NCI-H82 treated with DMSO at 0.1 percent for 48 hours (cell line): ENCODE data around the gene KCTD4.
"Not testable (repeated sequence)": the region's sequence is repeated elsewhere in the genome, so short reads cannot be mapped to it uniquely, and the experiment has no call there.

Experiments
- DNase-seq: peaks from one replicate; lab custom pipeline; 2025; ENCODE audit not compliant: unreplicated experiment; lab: John Stamatoyannopoulos, UW

The KCTD4 gene

DNA sequence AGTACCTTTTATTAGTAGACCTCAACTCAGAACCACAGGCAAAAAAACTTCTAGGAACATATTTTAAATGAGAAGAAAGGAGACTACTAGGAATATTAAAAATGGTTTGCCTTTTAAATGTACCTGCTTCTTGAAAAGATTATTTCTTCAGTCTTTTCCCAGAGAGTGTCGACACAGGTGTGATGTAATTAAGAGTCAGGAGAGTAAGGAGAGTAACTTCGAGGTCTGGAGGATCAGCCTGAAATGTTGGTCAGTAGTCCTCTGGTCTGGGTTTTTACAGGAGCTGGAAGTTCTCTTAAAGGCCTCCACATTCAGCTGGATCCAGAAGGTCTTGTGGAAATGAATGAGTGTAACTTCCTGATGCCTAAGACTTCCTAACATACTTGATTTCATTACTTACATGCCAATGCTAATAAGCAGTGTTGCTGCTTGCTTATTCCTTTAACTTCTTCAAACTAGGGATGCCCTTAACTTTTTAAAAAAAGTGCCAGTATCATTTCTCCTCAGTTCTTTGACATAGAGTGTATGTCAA is at the start of gene KCTD4:
KCTD4 (minus strand) TSS at position 345 of the 532 bp plus-strand sequence. CDS start 6,478 bp downstream, outside the sequence.
- no peak for DNase-seq

DNA sequence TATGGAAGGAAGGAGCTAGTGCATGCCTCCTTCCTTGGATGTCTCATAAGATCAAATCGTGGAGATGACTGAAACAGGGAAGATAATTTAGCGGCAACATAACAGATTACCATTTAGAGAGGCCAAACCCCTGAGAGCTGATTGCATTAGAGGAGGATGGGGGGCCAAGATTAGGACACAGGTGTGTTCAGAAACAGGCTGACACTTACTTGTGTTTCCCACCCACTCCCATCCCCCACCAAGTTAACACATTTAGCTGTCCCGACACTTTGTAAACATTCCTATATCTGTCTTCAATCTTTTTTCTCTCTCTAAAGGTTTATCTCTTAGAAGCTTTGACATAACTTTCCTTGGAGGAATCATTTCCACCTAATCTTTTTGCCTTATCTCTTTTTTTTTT is 48.8 kb upstream of the KCTD4 start:
- DNase-seq, result no peak

DNA sequence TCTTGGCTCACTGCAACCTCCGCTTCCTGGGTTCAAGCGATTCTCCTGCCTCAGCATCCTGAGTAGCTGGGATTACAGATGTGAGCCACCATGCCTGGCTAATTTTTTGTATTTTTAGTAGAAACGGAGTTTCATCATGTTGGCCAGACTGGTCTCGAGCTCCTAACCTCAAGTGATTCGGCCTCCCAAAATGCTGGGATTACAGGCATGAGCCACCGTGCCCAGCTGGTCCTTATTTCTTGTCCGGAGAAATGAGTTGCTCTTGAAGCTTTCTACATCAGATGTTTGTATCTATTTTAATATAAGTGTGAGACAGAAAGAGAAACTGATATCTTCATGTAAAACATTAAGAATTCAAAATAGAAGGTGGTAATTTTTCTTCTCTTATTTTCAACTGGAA is 43.9 kb upstream of the KCTD4 start:
- DNase-seq, result not testable (repeated sequence)

- no peak for DNase-seq
Measured at GRCh38 chr13:45243077-45243476, 42.2 kb upstream of the KCTD4 start.

DNA sequence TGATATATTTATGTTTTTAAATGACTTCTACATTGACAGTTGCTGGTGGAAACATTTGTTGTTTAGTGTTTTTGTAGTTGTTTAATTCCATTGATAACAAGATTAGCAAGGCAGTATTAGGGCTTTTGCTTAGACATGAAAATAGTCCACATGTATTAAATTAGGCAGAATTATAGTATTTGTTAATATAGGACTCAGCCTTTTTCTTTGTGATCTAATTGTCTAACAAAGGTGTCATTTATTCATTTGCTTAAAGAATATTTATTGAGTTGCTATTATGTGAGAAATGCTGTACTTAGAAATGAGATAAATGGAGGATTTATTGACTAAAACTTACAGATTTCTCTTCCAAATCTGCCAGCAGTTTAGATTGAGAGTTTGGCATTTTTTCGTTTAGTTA is 41.7 kb upstream of the KCTD4 start:
- DNase-seq, result no peak

GRCh38 chr13:45242070-45242469 is 41.2 kb upstream of the KCTD4 start:
- no peak for DNase-seq

DNA sequence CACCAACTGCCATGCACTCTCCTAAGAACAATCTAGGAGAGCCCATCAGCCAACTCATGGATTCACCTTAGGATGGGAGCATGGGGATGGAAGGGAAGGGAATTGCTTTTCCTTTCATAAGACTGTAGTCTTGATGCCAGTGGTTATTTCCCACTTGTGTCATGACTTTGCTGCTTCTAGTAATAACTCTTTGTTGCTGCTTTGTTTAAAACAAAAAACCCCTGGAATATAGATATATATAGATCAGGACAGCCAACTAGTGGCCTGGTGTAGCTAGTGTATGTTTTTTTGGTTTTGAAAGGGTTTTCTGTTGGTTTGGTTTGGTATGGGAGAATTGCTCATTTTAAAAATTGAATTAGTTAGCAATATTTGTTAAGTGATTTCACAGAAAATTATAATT is 39.3 kb upstream of the KCTD4 start:
- no peak for DNase-seq

- DNase-seq, result no peak
Measured at GRCh38 chr13:45238945-45239795, 38.3 kb upstream of the KCTD4 start.

GRCh38 chr13:45232591-45232990 is 31.7 kb upstream of the KCTD4 start:
- no peak for DNase-seq

DNA sequence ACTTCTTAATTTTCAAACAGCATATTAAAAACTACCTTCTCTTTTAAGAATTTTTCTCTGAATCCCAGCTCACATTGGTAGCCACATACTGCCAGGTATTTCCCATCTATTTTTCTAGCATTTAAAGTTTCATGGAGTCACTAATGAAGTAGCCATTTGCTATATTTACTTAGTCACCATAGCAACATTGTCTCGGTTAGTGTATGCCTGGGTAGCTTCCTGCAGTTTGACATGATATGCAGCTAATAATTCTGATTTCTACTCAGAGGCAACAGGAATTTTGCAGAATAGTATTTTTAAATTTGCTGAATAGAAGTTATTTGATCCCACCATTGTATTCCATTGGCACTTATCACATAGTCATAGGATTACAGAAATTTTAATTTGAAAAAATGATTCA is 30.9 kb upstream of the KCTD4 start:
- no peak for DNase-seq

DNA sequence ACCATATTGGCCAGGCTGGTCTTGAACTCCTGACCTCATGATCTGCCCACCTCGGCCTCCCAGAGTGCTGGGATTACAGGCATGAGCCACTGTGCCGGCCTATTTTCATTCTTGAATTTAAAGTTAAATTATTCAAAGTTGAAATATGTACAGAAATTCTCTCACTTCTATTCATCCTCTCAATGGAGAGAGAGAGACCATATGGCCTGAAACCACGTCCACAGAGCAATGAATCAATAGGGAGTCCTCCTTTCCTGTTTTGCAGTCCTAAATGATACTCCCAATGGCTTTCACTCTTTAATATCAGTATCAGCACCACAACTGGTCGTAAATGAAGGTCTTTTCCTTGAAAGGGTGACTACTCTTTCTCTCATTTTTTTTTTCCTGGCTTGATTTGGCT is 30.5 kb upstream of the KCTD4 start:
- DNase-seq, result no peak

- no peak for DNase-seq
Measured at GRCh38 chr13:45229172-45229571, 28.3 kb upstream of the KCTD4 start.

DNA sequence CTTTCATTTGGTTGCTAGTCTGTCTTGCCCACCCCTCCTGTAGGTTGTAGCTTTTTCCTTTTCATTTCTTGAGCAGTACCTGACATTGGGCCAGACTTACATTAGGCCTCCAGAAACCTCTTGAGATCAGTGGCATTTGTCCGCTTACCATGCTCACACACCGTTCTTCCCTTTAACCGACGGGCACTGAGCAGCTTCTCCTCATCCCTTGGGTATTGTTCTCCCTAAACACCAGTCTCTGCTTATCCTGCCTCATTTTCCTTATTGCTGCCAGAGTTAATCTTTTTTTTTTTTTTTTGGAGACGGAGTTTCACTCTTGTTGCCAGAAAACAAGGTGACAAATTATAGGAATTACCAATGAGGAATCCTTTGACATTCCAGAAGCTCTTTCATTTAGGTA is 27.2 kb upstream of the KCTD4 start:
- no peak for DNase-seq

GRCh38 chr13:45226024-45226423 is 25.2 kb upstream of the KCTD4 start:
- DNase-seq, result no peak

GRCh38 chr13:45225370-45225769 is 24.5 kb upstream of the KCTD4 start:
- DNase-seq, result no peak

GRCh38 chr13:45224176-45224575 is 23.3 kb upstream of the KCTD4 start:
- no peak for DNase-seq

- no peak for DNase-seq
Measured at GRCh38 chr13:45222919-45223318, 22.1 kb upstream of the KCTD4 start.

GRCh38 chr13:45222516-45222915 is 21.7 kb upstream of the KCTD4 start:
- no peak for DNase-seq

DNA sequence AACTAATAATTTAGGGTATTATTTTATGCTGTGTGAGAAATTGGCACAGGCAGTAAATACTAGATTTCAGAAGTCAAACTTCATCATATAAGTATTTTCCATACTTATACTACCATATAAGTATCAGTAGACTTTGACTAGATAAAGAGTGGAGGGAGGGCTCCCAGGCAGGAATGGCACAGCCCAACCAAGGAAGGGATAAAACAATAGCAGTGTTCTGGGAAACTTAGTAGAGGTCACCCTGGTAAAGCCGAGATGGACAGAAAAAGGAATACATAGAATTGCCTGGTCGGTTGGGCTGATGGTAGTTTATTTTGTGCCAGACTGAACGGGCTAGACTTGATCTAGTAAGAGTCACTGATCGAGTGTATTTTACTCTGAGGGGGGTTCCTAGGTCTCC is 19.6 kb upstream of the KCTD4 start:
- no peak for DNase-seq

GRCh38 chr13:45219938-45220375 is 19.1 kb upstream of the KCTD4 start:
- DNase-seq, result no peak

GRCh38 chr13:45219123-45219891 is 18.5 kb upstream of the KCTD4 start:
- no peak for DNase-seq

DNA sequence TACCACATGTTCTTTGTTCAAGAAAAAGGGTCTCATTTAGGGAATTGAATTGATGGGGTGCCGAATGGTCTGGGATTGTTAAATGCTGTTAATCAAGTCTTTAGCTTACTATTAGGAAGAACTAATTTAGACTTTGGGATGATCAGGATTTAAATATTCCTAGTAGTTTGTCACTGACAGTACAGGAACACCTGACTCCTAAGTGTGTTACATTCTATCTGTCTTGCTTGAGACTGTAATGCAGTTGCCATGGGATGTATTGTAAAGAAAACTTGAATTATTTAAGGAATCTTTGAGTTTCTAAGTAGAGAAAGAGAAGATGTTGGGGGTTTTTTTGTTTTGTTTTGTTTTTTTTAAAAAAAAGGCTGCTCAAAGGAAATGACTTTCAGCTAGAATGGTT is 17.8 kb upstream of the KCTD4 start:
- no peak for DNase-seq
